AG08396 (cell line): ENCODE results near the gene AMIGO1.

Experiments used
- DNase-seq: peaks from one replicate; pipeline ENCODE4 v3.0.0; 2012; ENCODE audit warnings: low spot score, mixed read lengths

AMIGO1 gene

DNA sequence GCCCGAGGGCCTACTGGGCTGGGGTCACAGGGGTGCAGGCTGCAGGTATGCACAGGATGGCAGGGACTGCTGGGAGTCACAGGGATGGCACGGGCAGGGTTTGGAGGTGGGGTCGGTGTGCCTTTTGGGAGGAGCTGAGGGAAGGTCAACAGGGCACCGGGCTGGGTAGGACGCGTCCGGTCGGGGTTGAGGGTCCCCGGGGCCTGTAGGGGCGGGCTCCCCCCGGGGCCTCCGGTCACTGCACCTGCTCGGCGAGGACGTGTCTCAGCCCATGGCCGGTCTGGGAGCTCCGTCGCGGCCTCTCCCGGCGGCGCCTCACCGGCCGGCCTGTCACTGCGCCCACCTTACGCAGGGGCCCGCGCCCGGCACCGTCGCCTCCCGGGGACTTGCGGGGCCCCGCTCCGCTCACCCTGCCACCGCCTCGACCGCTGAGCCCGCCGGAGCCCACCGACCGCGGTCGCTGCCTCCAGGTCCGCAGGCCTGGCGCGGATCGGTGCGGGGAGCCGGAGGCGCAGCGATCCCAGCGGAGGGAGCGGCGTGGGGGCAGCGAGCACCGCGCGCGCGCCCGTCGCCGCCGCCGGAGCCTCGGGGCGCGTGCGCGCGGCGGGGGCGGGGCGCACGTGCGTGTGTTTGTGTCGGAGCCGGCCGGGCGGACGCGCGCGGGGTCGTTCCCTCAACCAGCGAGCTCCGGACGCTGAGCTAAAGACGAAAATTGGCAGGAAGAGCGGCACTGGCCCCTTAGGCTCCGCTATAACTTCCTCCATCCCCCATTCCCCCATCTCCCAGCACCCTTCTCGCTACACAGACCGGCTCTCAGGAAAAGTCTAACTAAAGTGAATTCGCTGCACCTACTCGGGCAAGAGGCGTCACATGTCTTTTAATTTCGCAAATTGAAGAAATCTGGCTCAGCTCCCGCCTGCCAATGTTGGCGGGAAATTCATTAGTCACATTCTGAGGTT, at the start of gene AMIGO1:
AMIGO1 (minus strand) TSS at position 552 of the 959 bp plus-strand sequence. CDS start 815 bp downstream, outside the sequence.
- DNase-seq = peak; percentile 91

- DNase-seq = no peak
Observed at GRCh38 chr1:109557520-109557919, 48.0 kb upstream of the AMIGO1 start.

GRCh38 chr1:109556563-109556962, 47.0 kb upstream of the AMIGO1 start:
- DNase-seq = no peak

GRCh38 chr1:109548321-109549267, 39.1 kb upstream of the AMIGO1 start, which contains the start of gene GNAI3:
Gene GNAI3 (plus strand): TSS chr1:109548615. CDS start chr1:109548721, 106 bp downstream.
- DNase-seq = peak; percentile 92

GRCh38 chr1:109547463-109548320, 38.2 kb upstream of the AMIGO1 start:
- no peak for DNase-seq

- peak; percentile 91 for DNase-seq
Observed at GRCh38 chr1:109546311-109547109, 37.0 kb upstream of the AMIGO1 start.

DNA sequence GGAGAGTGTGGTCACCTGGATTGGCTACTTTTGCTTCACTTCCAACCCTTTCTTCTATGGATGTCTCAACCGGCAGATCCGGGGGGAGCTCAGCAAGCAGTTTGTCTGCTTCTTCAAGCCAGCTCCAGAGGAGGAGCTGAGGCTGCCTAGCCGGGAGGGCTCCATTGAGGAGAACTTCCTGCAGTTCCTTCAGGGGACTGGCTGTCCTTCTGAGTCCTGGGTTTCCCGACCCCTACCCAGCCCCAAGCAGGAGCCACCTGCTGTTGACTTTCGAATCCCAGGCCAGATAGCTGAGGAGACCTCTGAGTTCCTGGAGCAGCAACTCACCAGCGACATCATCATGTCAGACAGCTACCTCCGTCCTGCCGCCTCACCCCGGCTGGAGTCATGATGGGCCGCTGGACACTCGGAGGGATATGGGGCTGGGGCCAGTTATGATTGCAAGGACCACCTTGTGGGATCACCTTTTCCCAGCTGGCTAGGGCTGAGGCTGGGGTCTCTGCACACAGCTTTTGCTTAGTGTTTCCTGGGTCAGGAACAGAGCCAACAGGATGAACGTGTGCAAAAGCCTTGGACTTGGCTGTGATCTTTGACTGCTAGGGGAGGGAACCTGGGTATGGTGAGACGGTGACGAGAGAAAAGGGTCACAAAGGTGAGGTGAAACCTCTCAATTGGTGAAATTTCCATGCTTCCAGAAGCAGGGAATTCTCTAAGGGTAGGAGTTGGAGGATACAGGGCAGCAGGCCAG, 34.6 kb upstream of the AMIGO1 start:
- DNase-seq = no peak

DNA sequence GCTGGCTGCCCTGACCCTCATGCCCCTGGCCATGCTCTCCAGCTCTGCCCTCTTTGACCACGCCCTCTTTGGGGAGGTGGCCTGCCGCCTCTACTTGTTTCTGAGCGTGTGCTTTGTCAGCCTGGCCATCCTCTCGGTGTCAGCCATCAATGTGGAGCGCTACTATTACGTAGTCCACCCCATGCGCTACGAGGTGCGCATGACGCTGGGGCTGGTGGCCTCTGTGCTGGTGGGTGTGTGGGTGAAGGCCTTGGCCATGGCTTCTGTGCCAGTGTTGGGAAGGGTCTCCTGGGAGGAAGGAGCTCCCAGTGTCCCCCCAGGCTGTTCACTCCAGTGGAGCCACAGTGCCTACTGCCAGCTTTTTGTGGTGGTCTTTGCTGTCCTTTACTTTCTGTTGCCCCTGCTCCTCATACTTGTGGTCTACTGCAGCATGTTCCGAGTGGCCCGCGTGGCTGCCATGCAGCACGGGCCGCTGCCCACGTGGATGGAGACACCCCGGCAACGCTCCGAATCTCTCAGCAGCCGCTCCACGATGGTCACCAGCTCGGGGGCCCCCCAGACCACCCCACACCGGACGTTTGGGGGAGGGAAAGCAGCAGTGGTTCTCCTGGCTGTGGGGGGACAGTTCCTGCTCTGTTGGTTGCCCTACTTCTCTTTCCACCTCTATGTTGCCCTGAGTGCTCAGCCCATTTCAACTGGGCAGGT, 33.9 kb upstream of the AMIGO1 start:
- DNase-seq = no peak

DNA sequence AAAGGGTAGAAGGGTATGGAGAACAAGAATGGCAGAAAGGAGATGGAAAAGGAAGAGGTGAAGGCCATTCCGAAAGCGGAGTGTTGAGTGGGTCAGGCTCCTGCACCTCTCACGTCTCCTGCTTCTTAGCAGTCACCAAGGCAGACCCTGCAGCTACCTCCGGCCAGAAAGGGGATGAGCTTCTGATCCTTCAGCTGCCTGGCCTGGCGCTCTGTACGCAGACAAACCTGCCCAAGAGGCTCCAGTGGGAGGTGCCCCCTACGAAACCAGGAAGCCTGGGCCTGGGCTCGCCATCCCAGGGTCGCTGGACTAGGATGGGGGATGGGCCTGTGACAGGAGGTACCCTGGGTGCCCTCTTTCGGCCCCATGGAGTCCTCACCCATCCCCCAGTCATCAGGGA, 33.1 kb upstream of the AMIGO1 start:
- DNase-seq = no peak

GRCh38 chr1:109541102-109541501, 31.6 kb upstream of the AMIGO1 start:
- no peak for DNase-seq

DNA sequence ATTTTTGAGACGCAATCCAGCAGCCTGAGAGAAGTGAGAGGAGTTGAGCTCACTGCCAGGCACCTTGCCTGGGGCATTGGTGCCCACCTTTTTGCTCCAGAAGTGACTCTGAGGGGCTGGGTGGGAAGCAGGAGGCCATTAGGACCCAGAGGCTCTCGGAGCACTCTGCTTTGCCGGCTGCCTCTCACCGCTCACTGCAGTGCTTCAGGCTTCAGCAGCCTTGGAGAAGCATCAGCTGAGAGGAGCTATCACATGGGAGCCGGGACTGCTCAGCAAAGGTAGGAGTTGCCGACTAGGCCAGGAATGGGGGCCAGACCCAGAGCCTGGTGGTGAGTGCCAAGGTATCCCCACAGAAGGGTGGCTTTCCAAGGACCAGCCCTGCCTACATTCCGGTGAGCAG, 30.1 kb upstream of the AMIGO1 start, which contains the start of gene GPR61:
GPR61 (plus strand) TSS at position 197 of the 400 bp plus-strand sequence. CDS start 3,151 bp downstream, outside the sequence.
- DNase-seq = no peak

GRCh38 chr1:109538827-109539555, 29.5 kb upstream of the AMIGO1 start:
- no peak for DNase-seq

- no peak for DNase-seq
Observed at GRCh38 chr1:109537450-109538178, 28.1 kb upstream of the AMIGO1 start.

DNA sequence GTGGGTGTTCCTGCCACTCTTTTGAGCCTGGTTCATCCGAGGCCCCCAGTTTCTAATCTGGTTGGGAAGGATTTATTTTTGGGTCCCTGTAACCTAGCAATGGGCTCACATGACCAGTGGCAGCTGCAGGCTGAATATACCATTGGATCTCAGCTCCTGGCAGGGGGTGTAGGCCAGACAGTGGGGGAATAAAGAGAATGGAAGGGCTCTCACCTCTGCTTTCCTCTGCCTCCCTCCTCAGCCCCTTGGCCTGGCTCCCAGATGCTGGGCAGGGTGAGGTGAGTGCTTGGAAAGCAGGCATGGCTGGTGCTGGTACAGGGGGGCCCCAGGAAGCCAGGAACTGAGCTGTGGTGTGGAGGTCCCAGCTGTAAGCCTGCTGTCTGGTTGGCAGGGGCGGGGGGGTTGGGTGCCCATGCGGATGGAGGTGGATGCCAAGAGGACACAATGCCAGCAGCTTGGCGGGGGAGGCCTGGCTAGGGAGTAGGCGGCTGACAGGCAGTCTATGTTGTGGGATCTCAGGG, 26.5 kb upstream of the AMIGO1 start:
- DNase-seq = no peak

DNA sequence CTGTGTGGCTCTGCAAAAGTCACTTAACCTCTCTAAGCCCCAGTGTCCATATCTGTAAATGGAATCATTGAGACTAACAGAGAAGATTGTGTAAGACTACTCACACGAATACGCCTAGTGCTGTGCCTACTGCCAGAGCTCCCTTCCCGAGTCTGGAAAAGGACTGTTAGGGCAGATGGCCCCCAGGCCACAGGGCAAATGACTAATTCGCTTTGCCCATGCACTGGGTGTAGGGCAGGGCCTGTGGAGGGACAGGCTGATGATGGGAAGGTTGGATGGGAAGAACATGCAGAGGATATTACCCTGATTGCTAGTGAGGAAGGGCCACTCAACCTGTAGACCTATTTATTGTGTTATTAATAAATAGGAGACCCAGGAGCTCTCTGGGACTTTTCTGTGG, 26.0 kb upstream of the AMIGO1 start:
- DNase-seq = no peak

DNA sequence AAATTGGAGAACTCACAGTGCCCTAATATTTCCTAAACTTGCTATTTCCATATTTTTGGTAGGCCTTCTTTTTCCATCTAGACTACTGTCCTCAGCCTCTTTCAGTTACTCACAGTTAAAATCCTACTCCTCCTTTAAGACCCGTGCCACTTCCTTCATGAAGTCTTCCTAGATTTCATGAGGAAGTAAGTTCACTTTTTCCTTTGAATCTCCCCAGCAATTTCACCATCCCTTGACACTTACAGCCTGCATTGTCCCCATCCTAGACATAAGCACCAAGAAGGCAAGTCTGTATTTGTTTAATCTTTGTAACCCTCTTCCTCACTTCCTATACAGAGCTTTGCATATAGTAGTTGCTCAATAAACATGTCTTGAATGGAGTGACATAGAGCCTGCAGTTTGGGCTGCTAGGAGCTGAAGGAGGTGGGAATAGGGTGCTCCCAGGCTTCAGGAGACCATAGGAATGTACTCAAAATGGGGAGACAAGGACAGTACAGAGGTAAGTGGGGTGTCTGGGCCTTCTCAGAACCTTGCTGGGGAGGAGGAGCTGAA, 24.9 kb upstream of the AMIGO1 start:
- DNase-seq = no peak
